Lower leg skin (tissue), 4 donors: ENCODE data around the gene TANGO6. TPM values are rescaled to one million over a fixed set of nuclear protein-coding genes. Genes with fewer than 3 reads are reported as not detected.
"Not testable (repeated sequence)": the region's sequence is repeated elsewhere in the genome, so short reads cannot be mapped to it uniquely, and the experiment has no call there.

ENCODE experiments used
- DNase-seq, 2 donors: peaks; one replicate each; pipeline ENCODE4 v3.0.0-alpha.2; 2019; ENCODE audit warnings: low spot score in 2 of 2
- H3K4me3 ChIP-seq: fragments of 200-600 bp; sonication (generic); 2 replicates; pipeline ENCODE4 v1.5.1; 2017; ENCODE audit warnings: mild to moderate bottlenecking, low read depth; ENCODE audit not compliant: poor library complexity, severe bottlenecking
- POLR2A ChIP-seq, 2 donors: fragments of 450-650 bp; IDR thresholded peaks; one replicate each; pipeline ENCODE4 v1.6.1; 2016 to 2017; ENCODE audit warnings: antibody characterized with exemption in 2 of 2, mild to moderate bottlenecking in 1 of 2, moderate library complexity in 1 of 2
- WGBS, 2 donors: methylation state at CpG; one replicate each; pipeline ENCODE4 v1.1.5; 2018; 5-methylcytosine and 5-hydroxymethylcytosine counted together
- intact Hi-C: fragments of 100-400 bp; cut with DNase I; formaldehyde crosslinking; loops from one replicate; pipeline ENCODE4 v1.15.0; 2023; ENCODE audit warnings: low total_unique reads
- total RNA-seq, 4 donors: library from RNA; depleted of rRNA; stranded (reverse); fragments of >200 nt; gene quantifications; one replicate each; pipeline ENCODE4 v1.1.0, GENCODE V29; 2016
- TF ChIP-seq, protein P1 (sequence below), 3 donors: fragments of 450-650 bp; IDR thresholded peaks; one replicate each; pipeline ENCODE4 v1.5.1; 2016; ENCODE audit warnings: antibody characterized with exemption in 3 of 3, mild to moderate bottlenecking in 3 of 3, moderate library complexity in 2 of 3

The TANGO6 gene
- total RNA-seq, 4 donors from 2014 or later, result 7.9 to 17.0 (median 8.6) TPM

DNA sequence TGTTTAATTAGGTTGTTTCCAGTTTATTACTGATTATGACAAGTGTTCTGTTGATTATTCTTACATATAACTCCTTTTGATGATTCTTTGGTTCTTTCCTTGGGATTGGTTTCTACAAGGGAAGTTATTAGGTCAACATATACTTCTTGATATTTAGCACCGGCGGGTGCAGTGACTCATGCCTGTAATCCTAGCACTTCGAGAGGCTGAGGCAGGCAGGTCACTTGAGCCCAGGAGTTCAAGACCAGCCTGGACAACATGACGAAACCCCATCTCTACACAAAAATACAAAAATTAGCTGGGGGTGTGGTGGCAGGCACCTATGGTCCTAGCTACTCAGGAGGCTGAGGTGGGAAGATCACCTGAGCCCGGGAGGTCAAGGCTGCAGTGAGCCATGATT, 141.9 kb downstream of the TANGO6 start:
- intact Hi-C loops, result no loop called here
- no peak for TF ChIP-seq POLR2A (IDR thresholded peaks at IDR 0.05)
- TF ChIP-seq, protein P1, sequence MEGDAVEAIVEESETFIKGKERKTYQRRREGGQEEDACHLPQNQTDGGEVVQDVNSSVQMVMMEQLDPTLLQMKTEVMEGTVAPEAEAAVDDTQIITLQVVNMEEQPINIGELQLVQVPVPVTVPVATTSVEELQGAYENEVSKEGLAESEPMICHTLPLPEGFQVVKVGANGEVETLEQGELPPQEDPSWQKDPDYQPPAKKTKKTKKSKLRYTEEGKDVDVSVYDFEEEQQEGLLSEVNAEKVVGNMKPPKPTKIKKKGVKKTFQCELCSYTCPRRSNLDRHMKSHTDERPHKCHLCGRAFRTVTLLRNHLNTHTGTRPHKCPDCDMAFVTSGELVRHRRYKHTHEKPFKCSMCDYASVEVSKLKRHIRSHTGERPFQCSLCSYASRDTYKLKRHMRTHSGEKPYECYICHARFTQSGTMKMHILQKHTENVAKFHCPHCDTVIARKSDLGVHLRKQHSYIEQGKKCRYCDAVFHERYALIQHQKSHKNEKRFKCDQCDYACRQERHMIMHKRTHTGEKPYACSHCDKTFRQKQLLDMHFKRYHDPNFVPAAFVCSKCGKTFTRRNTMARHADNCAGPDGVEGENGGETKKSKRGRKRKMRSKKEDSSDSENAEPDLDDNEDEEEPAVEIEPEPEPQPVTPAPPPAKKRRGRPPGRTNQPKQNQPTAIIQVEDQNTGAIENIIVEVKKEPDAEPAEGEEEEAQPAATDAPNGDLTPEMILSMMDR (IDR thresholded peaks at IDR 0.05), result no peak
- no peak overlapping the region for H3K4me3 ChIP-seq
- WGBS, 2 donors, result 78 to 82% methylated on average over 5 of the region's 5 CpGs
- no peak for DNase-seq

DNA sequence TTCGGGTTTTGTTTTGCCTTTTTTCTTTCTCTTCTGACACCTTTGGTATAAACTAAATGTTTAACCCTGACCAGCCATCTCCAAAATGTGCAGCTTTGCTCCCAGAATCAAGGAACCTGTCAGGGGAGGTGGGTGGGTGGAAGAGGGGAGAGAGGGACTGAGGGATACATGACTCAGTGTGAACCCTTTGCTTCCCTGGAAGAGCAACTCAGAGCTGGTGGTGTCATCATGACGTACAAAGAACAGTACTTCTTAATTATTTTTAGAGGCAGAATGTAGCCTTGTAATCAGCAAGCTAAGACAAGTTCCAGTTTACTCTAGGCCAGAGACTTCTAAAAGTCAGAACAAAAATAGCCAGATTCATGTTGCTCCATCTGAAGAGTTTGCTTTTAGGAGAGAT, 142.5 kb downstream of the TANGO6 start:
- DNase-seq, result no peak
- no peak overlapping the region for H3K4me3 ChIP-seq
- intact Hi-C loops, result no loop called here
- no peak for TF ChIP-seq POLR2A (IDR thresholded peaks at IDR 0.05)
- TF ChIP-seq, protein P1 (IDR thresholded peaks at IDR 0.05), result no peak
- WGBS, 2 donors, result 52 to 58% methylated on average over 2 of the region's 2 CpGs

DNA sequence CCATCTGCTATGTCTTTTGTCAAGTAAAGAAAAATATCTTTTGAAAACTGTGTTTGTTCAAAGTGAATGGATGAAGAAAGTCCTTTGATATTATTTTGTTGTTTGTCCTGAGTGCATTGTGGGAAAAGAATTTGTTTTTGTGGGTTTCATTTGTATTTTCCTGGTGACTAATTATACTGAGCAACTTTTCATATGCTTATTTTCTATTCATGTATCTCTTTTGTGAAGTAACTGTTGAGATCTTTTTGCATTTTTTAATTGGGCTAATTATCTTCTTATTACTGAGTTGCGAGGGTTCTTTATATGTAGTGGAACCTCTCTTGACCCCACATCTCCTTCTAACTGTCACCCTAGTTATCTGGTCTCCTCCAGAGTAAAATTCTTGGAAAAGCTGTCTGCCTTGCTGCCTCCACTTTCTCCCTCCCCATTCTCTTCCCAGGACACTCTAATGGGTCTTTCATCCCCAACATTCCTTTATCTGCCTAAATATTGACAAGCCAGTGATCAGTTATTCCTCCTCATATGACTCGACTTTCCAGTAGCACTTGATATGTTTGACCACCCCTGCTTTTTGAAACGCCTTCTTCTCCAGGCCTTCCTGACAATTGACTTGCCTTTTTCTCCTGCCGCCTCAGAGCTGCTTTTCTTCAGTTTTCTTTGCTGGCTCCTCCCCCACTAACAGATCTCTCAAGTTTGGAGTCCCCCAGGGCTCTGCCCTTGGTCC, 144.6 kb downstream of the TANGO6 start:
- H3K4me3 ChIP-seq, result no peak overlapping the region
- TF ChIP-seq, protein P1 (IDR thresholded peaks at IDR 0.05), result no peak
- TF ChIP-seq POLR2A (IDR thresholded peaks at IDR 0.05), result no peak
- WGBS, 2 donors, result 80 to 83% methylated on average over 4 of the region's 4 CpGs
- intact Hi-C loops, result no loop called here
- DNase-seq, result no peak

DNA sequence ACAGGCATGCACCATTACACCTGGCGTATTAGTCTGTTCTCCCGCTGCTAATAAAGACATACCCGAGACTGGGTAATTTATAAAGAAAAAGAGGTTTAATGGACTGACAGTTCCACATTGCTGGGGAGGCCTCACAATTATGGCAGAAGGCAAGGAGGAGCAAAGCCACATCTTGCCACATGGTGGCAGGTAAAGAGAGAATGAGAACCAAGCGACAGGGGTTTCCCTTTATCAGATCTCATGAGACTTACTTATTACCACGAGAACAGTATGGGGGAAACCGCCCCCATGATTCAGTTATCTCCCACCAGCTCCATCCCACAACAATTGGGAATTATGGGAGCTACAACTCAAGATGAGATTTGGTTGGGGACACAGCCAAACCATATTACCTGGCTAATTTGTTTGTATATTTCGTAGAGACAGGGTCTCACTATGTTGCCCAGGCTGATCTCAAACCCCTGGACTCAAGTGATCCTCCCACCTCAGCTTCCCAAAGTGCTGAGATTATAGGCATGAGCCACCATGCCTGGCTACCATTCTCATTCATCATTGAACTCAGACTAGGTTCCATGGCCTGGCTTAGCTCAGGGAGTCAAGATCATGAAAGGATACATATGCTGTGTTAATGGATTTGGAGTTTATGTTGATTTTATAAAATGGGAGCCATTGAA, 147.0 kb downstream of the TANGO6 start:
- 93 to 95% methylated on average over 7 of the region's 7 CpGs for WGBS, 2 donors
- intact Hi-C loops, H3K4me3 ChIP-seq, DNase-seq: not testable (repeated sequence)

DNA sequence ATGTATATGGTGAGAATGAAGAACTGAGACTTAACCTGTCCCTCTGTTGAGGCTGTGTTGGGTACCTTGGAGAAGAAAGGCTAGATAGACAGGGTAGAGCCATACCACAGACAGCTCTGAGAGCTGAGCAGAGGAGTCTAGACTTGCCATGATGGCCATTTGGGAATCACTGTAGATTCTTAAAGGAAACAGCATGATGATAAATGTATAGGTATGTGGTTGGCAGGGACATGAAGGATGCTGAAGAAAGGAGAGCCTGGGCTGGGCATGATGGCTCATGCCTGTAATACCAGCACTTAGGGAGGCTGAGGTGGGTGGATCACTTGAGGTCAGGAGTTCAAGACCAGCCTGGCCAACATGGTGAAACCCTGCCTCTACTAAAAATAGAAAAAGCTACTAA, 147.7 kb downstream of the TANGO6 start:
- intact Hi-C loops, result no loop called here
- no peak overlapping the region for H3K4me3 ChIP-seq
- DNase-seq, result no peak
- no peak for TF ChIP-seq POLR2A (IDR thresholded peaks at IDR 0.05)
- TF ChIP-seq, protein P1 (IDR thresholded peaks at IDR 0.05), result no peak

DNA sequence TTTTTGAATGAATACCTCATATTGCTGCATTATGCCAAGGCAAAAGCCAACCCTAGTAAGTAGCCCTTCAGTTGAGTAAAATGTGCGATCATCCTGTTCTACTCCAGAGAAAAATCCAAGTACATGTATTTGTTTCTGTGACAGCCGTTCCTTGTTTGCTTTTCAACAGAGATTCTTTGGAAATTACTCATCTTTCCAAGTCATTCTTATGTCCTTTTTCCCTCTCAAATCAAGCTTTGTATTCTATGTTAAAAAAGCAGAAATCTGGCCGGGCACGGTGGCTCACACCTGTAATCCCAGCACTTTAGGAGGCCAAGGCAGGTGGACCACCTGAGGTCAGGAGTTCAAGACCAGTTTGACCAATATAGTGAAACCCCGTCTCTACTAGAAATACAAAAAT, 149.2 kb downstream of the TANGO6 start:
- intact Hi-C loops, result no loop called here
- DNase-seq, result no peak
- H3K4me3 ChIP-seq, result no peak overlapping the region
- WGBS, 2 donors, result 78 to 84% methylated on average over 5 of the region's 5 CpGs
- no peak for TF ChIP-seq POLR2A (IDR thresholded peaks at IDR 0.05)
- TF ChIP-seq, protein P1 (IDR thresholded peaks at IDR 0.05), result no peak
